H9 (cell line): ENCODE measurements around the gene ASIC4. TPM values are rescaled to one million over a fixed set of nuclear protein-coding genes. Genes with fewer than 3 reads are reported as not detected.

ENCODE experiments used
- DNase-seq: peaks from one replicate; pipeline ENCODE4 v3.0.0-alpha.2; 2017
- H2AFZ ChIP-seq: one replicate; pipeline ENCODE4 v1.6.1; 2013; ENCODE audit warnings: mild to moderate bottlenecking, low read length, control low read depth, moderate library complexity
- H2AK5ac ChIP-seq: 2 replicates; pipeline ENCODE4 v1.6.1; 2013; ENCODE audit warnings: low read length, control low read depth, mixed read lengths; ENCODE audit not compliant: insufficient read length
- H2BK120ac ChIP-seq: one replicate; pipeline ENCODE4 v1.6.1; 2013; ENCODE audit warnings: low read depth, mild to moderate bottlenecking, low read length, control low read depth, inconsistent platforms; ENCODE audit not compliant: poor library complexity, severe bottlenecking
- H2BK12ac ChIP-seq: 2 replicates; pipeline ENCODE4 v1.6.1; 2013; ENCODE audit warnings: low read length, control low read depth, mixed read lengths, low read depth; ENCODE audit not compliant: insufficient read length
- H2BK15ac ChIP-seq: 2 replicates; pipeline ENCODE4 v1.6.1; 2013; ENCODE audit warnings: low read depth, low read length, control low read depth
- H2BK20ac ChIP-seq: one replicate; pipeline ENCODE4 v1.6.1; 2013; ENCODE audit warnings: low read depth, mild to moderate bottlenecking, low read length, control low read depth, inconsistent platforms; ENCODE audit not compliant: poor library complexity, severe bottlenecking
- H2BK5ac ChIP-seq: 2 replicates; pipeline ENCODE4 v1.6.1; 2013; ENCODE audit warnings: low read length, control low read depth, mixed read lengths; ENCODE audit not compliant: insufficient read length
- H3K14ac ChIP-seq: 2 replicates; pipeline ENCODE4 v1.6.1; 2013; ENCODE audit warnings: low read length, control low read depth; ENCODE audit not compliant: insufficient read depth
- H3K18ac ChIP-seq: 2 replicates; pipeline ENCODE4 v1.6.1; 2013; ENCODE audit warnings: low read depth, mild to moderate bottlenecking, mixed read lengths, low read length, control low read depth; ENCODE audit not compliant: insufficient read length
- H3K23ac ChIP-seq: 2 replicates; pipeline ENCODE4 v1.6.1; 2013; ENCODE audit warnings: low read length, control low read depth, mixed read lengths, low read depth; ENCODE audit not compliant: insufficient read length
- H3K23me2 ChIP-seq: 2 replicates; pipeline ENCODE4 v1.6.1; 2013; ENCODE audit warnings: low read depth, mild to moderate bottlenecking, mixed read lengths, low read length, control low read depth; ENCODE audit not compliant: insufficient read length, poor library complexity, severe bottlenecking
- H3K27ac ChIP-seq: 2 replicates; pipeline ENCODE4 v1.5.1; 2013; ENCODE audit warnings: low read length, control low read depth, mixed read lengths, low read depth; ENCODE audit not compliant: insufficient read length
- H3K27me3 ChIP-seq: 2 replicates; pipeline ENCODE4 v1.6.1; 2013; ENCODE audit warnings: low read length, control low read depth, inconsistent platforms; ENCODE audit not compliant: insufficient read depth
- H3K4ac ChIP-seq: 2 replicates; pipeline ENCODE4 v1.6.1; 2013; ENCODE audit warnings: low read depth, mild to moderate bottlenecking, control low read depth, inconsistent platforms, low read length, moderate library complexity
- H3K4me1 ChIP-seq: 2 replicates; pipeline ENCODE4 v1.6.1; 2013; ENCODE audit warnings: low read length, control low read depth, inconsistent platforms; ENCODE audit not compliant: insufficient read depth
- H3K4me2 ChIP-seq: 2 replicates; pipeline ENCODE4 v1.6.1; 2013; ENCODE audit warnings: low read length, control low read depth, mixed read lengths; ENCODE audit not compliant: insufficient read length, insufficient read depth
- H3K56ac ChIP-seq: 2 replicates; pipeline ENCODE4 v1.6.1; 2013; ENCODE audit warnings: low read depth, mild to moderate bottlenecking, mixed read lengths, low read length, control low read depth; ENCODE audit not compliant: insufficient read length
- H3K79me1 ChIP-seq: 2 replicates; pipeline ENCODE4 v1.6.1; 2013; ENCODE audit warnings: low read depth, mild to moderate bottlenecking, moderate library complexity, low read length, control low read depth, inconsistent platforms; ENCODE audit not compliant: insufficient read depth, poor library complexity, severe bottlenecking
- H3K79me2 ChIP-seq: 2 replicates; pipeline ENCODE4 v1.6.1; 2013; ENCODE audit warnings: low read length, control low read depth, inconsistent platforms; ENCODE audit not compliant: insufficient read depth
- H3K9ac ChIP-seq: 2 replicates; pipeline ENCODE4 v1.6.1; 2013; ENCODE audit warnings: low read length, control low read depth, mixed read lengths; ENCODE audit not compliant: insufficient read length; ENCODE audit errors: extremely low read depth
- H3K9me3 ChIP-seq: one replicate; pipeline ENCODE4 v1.6.1; 2013; ENCODE audit warnings: low read depth, low read length, inconsistent platforms; ENCODE audit not compliant: control insufficient read depth
- H3T11ph ChIP-seq: one replicate; pipeline ENCODE4 v1.6.1; 2013; ENCODE audit warnings: mild to moderate bottlenecking, low read length, control low read depth, inconsistent platforms
- H4K20me1 ChIP-seq: one replicate; pipeline ENCODE4 v1.6.1; 2013; ENCODE audit not compliant: control insufficient read depth, insufficient read length, insufficient read depth
- H4K5ac ChIP-seq: 2 replicates; pipeline ENCODE4 v1.6.1; 2013; ENCODE audit warnings: low read depth, mild to moderate bottlenecking, mixed read lengths, low read length, control low read depth; ENCODE audit not compliant: insufficient read length
- H4K8ac ChIP-seq: replicated peaks from 2 replicates; pipeline ENCODE4 v1.6.1; 2013; ENCODE audit warnings: low read length, control low read depth, mixed read lengths, low read depth; ENCODE audit not compliant: insufficient read length
- H4K91ac ChIP-seq: 2 replicates; pipeline ENCODE4 v1.6.1; 2013; ENCODE audit warnings: low read depth, mild to moderate bottlenecking, moderate library complexity, mixed read lengths, low read length, control low read depth; ENCODE audit not compliant: insufficient read length
- H3K27ac Mint-ChIP-seq, 3 experiments: 2 replicates in 2 of 3; 3 replicates in 1 of 3; pipeline ENCODE4 v1.8.0; 2020 to 2021; ENCODE audit warnings: mixed read lengths in 3 of 3, mild to moderate bottlenecking in 1 of 3, moderate library complexity in 1 of 3
- H3K27me3 Mint-ChIP-seq: 2 replicates; pipeline ENCODE4 v1.8.0; 2021; ENCODE audit warnings: low read depth, mild to moderate bottlenecking, moderate library complexity, mixed read lengths
- H3K36me3 Mint-ChIP-seq, 3 experiments: 2 replicates in 2 of 3; 3 replicates in 1 of 3; pipeline ENCODE4 v1.8.0; 2020 to 2021; ENCODE audit warnings: low read depth in 3 of 3, mixed read lengths in 3 of 3; ENCODE audit not compliant: insufficient read depth in 1 of 3
- H3K4me1 Mint-ChIP-seq, 2 experiments: 2 replicates each; pipeline ENCODE4 v1.8.0; 2020; ENCODE audit warnings: mixed read lengths in 2 of 2
- H3K4me3 Mint-ChIP-seq, 2 experiments: 2 replicates in 1 of 2; 3 replicates in 1 of 2; pipeline ENCODE4 v1.8.0; 2020 to 2021; ENCODE audit warnings: mild to moderate bottlenecking in 2 of 2, mixed read lengths in 2 of 2, moderate library complexity in 1 of 2
- H3K9me3 Mint-ChIP-seq, 2 experiments: 2 replicates in 1 of 2; 3 replicates in 1 of 2; pipeline ENCODE4 v1.8.0; 2020; ENCODE audit warnings: mild to moderate bottlenecking in 2 of 2, mixed read lengths in 2 of 2, moderate library complexity in 1 of 2
- CTCF ChIP-seq: fragments of 200-600 bp; sonication (generic); conservative IDR thresholded peaks from 3 replicates; pipeline ENCODE4 v1.8.0; 2021; ENCODE audit warnings: antibody characterized with exemption, mild to moderate bottlenecking
- WGBS: extraction: QIAGEN DNeasy Blood & Tissue Kit; methylation state at CpG from one replicate; pipeline ENCODE4 v1.1.7; 2013; ENCODE audit warnings: missing lambda C conversion rate, low lambda C conversion rate, mixed read lengths; ENCODE audit not compliant: insufficient read length; ENCODE audit errors: extremely low coverage; 5-methylcytosine and 5-hydroxymethylcytosine counted together
- total RNA-seq: library from RNA; stranded (reverse); gene quantifications from 2 replicates; pipeline ENCODE4 v1.2.1, GENCODE V29; 2021

The ASIC4 gene
- total RNA-seq, 1 experiment from 2014 or later, result 0.37 TPM

GRCh38 chr2:219523031-219523671, 8.9 kb downstream of the ASIC4 start:
- Mint-ChIP-seq H3K36me3 (no peaks in the 10 kb centered on the region), H3K27me3 (peaks cover 49% of the 10 kb centered on the region), H3K4me1 (peaks cover 51 to 69% of the 10 kb centered on the region in 2 experiments), H3K4me3 (peak overlapping the region; percentile 50 to 76), H3K27ac (no peak overlapping the region), H3K9me3 (no peaks in the 10 kb centered on the region)
- no peak overlapping the region for H3K23ac ChIP-seq
- peaks cover 7% of the 10 kb centered on the region; the same call in 1 of the 2 replicates for H3K4me1 ChIP-seq
- H2AK5ac ChIP-seq, result no peak overlapping the region
- peaks cover under 1% of the 10 kb centered on the region; the same call in 1 of the 2 replicates for H3K27me3 ChIP-seq
- no peaks in the 10 kb centered on the region for H3K79me2 ChIP-seq
- H3K56ac ChIP-seq, result no peak overlapping the region
- no peak overlapping the region for H3K14ac ChIP-seq
- H2BK20ac ChIP-seq, result no peak overlapping the region
- H3K27ac ChIP-seq, result no peak overlapping the region
- H2BK15ac ChIP-seq, result no peak overlapping the region
- H3K4ac ChIP-seq, result no peak overlapping the region
- H3K18ac ChIP-seq, result no peak overlapping the region
- no peaks in the 10 kb centered on the region for H4K20me1 ChIP-seq
- no peak overlapping the region for H2AFZ ChIP-seq
- H4K8ac ChIP-seq, result no peak overlapping the region
- H3K23me2 ChIP-seq, result peaks cover 4% of the 10 kb centered on the region
- DNase-seq, result peak; percentile 76
- H3K9ac ChIP-seq, result no peak overlapping the region
- peak; percentile 69 for TF ChIP-seq CTCF
- no peak overlapping the region for H3T11ph ChIP-seq
- H4K5ac ChIP-seq, result no peak overlapping the region
- no CpG with 5 or more reads among the region's 24 CpGs for WGBS
- no peak overlapping the region for H2BK120ac ChIP-seq
- H3K79me1 ChIP-seq, result no peaks in the 10 kb centered on the region
- H2BK12ac ChIP-seq, result no peak overlapping the region
- no peak overlapping the region for H2BK5ac ChIP-seq
- no peak overlapping the region for H4K91ac ChIP-seq
- no peaks in the 10 kb centered on the region for H3K9me3 ChIP-seq
- H3K4me2 ChIP-seq, result peak overlapping the region; percentile 44
